ENCODE data around the gene B3GAT3. TPM values are rescaled to one million over a fixed set of nuclear protein-coding genes. Genes with fewer than 3 reads are reported as not detected.
A peak's percentile ranks its signal among the peaks of the same experiment; 100 is the strongest.

The B3GAT3 gene
- total RNA-seq, 1 donor, result 14.1 TPM

DNA sequence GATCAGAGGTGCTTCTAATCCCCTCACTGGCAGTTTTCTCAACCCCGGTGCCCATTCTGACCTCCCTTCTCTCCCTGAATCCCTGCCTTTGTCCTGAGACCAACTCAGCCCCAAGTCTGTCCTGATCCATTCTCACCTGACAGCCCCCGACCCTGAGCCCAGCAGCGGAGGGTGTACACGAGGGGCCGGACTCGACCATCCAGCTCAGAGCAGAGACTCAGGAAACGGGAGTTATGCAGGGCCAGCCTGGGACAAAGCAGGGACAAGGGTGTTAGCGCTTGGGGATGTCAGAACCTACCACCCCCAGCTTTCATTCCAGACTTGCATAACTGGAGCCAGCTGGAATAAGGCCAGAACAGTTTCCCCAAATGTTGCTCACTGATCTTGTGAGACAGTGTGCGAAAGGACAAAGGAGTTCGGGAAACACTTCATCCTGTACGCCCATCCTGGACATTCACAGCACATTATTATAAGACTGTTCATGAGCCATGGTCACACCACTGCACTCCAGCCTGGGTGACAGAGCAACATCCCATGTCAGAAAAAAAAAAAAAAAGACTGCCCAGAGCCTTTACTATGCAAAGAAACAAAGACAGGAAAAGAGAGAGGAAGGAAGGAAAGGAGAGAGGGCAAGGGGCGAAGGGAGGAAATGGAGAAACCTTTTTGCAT is 44.6 kb downstream of the B3GAT3 start:
- TF ChIP-seq, protein P1, sequence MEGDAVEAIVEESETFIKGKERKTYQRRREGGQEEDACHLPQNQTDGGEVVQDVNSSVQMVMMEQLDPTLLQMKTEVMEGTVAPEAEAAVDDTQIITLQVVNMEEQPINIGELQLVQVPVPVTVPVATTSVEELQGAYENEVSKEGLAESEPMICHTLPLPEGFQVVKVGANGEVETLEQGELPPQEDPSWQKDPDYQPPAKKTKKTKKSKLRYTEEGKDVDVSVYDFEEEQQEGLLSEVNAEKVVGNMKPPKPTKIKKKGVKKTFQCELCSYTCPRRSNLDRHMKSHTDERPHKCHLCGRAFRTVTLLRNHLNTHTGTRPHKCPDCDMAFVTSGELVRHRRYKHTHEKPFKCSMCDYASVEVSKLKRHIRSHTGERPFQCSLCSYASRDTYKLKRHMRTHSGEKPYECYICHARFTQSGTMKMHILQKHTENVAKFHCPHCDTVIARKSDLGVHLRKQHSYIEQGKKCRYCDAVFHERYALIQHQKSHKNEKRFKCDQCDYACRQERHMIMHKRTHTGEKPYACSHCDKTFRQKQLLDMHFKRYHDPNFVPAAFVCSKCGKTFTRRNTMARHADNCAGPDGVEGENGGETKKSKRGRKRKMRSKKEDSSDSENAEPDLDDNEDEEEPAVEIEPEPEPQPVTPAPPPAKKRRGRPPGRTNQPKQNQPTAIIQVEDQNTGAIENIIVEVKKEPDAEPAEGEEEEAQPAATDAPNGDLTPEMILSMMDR (IDR thresholded peaks at IDR 0.05; ENCODE audit: insufficient read depth, low read length), result no peak
- H3K4me3 ChIP-seq (ENCODE audit: low read depth, low read length), result no peak overlapping the region
- no peak for DNase-seq (ENCODE audit: low read depth)

DNA sequence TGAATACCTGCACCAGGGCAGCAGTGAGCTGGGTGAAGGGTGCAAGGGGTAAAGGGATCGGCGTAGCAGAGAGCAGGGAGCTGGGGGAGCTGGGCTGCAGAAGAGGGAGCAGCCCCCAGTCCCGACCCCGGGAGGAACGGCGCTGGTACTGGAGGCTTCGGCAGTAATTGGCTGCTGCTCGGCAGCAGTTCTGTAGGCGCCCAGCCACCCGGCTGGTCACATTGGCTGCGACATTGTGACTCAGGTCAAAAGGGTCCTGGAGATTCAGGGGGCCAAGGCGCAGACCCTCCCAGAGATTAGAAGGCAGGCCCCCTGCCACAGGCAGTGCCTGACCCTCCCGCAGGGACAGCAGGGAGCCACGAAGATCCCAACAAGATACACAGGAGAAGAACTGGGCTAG is 45.9 kb downstream of the B3GAT3 start:
- DNase-seq (ENCODE audit: low read depth), result no peak
- TF ChIP-seq, protein P1 (IDR thresholded peaks at IDR 0.05; ENCODE audit: insufficient read depth, low read length), result no peak
- peak overlapping the region; percentile 84 for H3K4me3 ChIP-seq (ENCODE audit: low read depth, low read length)

DNA sequence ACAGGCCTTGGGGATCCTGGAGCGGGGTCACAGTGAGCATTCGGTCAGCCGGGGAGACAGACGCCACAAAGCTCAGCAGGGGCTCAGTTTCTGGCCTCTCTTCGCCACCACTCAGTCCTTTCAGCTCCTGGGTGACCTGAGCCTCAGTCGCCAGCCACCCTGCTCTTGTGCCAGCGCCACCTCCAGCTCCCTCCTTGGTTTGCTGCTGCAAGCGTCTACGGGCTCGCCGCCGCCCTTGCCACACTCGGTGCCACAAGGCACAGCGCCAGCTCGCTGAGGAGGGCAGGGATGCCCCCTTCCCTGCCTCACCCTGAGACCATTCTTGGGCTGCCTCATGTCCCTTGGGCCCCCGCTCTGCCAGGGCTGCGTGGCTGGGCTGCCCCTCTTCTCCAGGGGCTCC is 46.6 kb downstream of the B3GAT3 start:
- no peak for DNase-seq (ENCODE audit: low read depth)
- H3K4me3 ChIP-seq (ENCODE audit: low read depth, low read length), result peak overlapping the region; percentile 84
- TF ChIP-seq, protein P1 (IDR thresholded peaks at IDR 0.05; ENCODE audit: insufficient read depth, low read length), result no peak

DNA sequence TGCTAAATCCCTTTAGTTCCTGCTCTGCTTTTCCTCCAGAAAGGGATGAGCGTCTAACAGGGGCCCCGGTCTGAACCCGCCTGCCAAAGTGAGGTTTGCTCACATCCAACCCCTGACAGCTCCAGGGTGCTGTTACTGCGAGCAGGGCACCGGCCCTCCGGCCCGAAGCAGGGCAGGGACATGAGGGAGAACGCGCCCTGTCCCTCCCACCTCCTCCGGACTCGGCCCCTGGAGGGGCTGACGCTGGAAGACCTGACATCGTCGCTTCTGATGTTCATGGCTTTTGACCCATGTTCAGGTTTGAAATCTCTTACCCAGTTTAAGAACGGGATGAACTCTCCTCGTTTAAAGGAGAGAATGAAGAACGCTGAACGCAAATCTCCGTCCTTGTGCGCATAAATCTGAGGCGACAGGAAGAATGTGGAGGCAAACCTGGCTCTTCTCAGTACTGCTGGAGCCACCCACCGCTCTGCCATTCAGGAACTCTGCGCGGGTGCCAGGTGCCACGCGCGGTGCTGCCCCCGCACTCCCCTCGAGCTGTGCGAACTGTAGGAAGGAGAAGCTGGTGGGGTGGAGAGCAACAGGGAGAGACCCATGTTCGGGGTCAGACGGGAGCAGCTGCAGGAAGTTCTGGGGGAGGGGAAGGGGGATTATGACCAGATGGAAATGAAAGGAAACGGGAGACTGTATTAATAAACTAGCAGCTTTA is 47.3 kb downstream of the B3GAT3 start:
- H3K4me3 ChIP-seq (ENCODE audit: low read depth, low read length), result peak overlapping the region; percentile 84
- DNase-seq (ENCODE audit: low read depth), result peak; percentile 35
- TF ChIP-seq, protein P1 (IDR thresholded peaks at IDR 0.05; ENCODE audit: insufficient read depth, low read length), result no peak

DNA sequence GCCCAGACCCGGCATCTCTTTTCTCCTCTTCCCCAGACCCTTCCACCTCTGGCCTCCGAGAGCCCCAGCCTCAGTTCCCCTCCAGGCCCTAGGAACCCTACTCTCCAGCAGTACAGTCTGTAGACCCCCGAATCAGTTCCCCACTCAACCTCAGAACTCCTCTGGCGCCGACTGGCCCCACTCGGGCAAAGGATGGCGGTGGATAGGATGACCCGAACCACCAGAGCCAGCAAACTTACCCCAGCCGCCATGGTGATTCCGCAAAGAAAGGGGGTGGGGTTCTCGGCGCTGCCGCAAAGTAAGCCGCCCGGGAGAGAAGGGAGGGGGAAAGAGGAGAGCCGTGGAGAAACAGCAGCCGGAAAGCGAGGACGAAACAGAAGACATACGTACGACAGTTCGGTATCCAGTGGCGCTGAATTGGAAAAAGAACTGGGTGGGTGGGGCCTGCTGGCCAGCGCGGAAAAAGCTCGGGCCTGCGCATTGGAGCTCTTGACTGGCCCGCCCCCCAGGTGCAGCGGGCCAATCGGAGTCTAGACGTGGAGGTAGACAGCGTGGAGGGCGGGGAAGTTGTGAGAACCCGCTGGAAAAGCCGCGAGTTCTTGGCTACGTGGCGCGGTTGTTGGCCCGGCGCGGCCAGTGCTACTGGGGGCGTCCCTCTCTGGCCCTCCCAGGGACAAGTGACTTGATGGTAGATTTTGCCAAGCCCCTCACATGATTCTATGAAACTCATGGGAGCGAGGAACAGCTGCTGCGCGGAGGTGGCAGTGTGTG is 48.0 kb downstream of the B3GAT3 start, which contains the start of gene EEF1G:
TSS of gene EEF1G (minus strand) at position 300 of the 771 bp plus-strand sequence. CDS start at position 251, 49 bp downstream.
- peak; percentile 100 for DNase-seq (ENCODE audit: low read depth)
- TF ChIP-seq, protein P1 (IDR thresholded peaks at IDR 0.05; ENCODE audit: insufficient read depth, low read length), result no peak
- H3K4me3 ChIP-seq (ENCODE audit: low read depth, low read length), result peak within 1 kb of the TSS; percentile 97

DNA sequence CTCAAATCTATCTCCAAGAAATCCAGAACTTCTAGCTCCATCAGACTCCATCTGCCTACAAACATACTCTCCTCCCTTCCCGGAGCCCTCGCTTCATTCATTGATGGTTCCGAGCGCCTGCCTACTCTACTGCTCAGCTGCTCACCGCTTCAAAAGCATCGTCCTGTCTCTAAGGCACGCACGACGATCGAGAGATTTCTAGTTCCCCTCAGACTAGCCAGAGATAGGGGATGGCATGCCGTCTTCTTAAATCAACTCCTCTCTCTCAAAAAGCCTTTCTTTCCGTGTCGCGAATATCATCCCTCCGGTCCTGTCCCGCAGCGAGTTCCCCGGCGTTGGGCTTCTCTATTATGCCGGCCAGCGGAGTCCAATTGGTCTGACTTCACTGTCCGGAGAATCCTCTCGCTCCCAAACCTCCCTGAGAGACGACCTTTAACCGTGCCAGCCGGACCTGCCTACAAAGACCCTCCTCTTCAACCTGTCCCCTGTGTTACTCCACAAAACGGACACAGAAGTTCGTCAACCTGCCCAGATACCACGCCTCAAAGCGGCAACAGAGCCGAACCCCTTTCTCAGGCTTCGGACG is 48.7 kb downstream of the B3GAT3 start:
- DNase-seq (ENCODE audit: low read depth), result peak; percentile 27
- TF ChIP-seq, protein P1 (IDR thresholded peaks at IDR 0.05; ENCODE audit: insufficient read depth, low read length), result no peak
- peak overlapping the region; percentile 97 for H3K4me3 ChIP-seq (ENCODE audit: low read depth, low read length)
